ENCODE results near the gene LMOD3. TPM values are rescaled to one million over a fixed set of nuclear protein-coding genes. Genes with fewer than 3 reads are reported as not detected.

The LMOD3 gene
- polyA plus RNA-seq (2011; rRNA removed), result not detected in 2 replicates
- polyA plus RNA-seq (2012; cell fraction: cytosol; rRNA removed), result not detected in 2 replicates
- not detected in 2 replicates for polyA plus RNA-seq (2012; cell fraction: nucleus; rRNA removed)
- polyA plus RNA-seq (2017; fragmentation: RNase III; extraction: RNeasy Plus Mini Kit Qiagen cat#74134 plus additional on column Dnase treatment), result not detected in 3 replicates
- polyA minus RNA-seq (2011; rRNA and poly(A)+ RNA removed), result not detected in 2 replicates

- DNase-seq (ENCODE audit: low read depth in 1 of 2, low spot score in 1 of 2) (no peak), FAIRE-seq (no peak), ATAC-seq (no peak)
- no peak within 1 kb of the TSS for H3K4me3 ChIP-seq
- H3K9me3 ChIP-seq, result no peaks in the 10 kb centered on the region
- no peak within 1 kb of the TSS for H3K4me2 ChIP-seq
- WGBS (ENCODE audit: missing lambda C conversion rate), result 75% methylated on average over 3 of the region's 3 CpGs
- no peak within 1 kb of the TSS for H3K27ac ChIP-seq
- ChIA-PET POLR2A (interaction anchor here (0.5 kb wide), 1 partner anchor 15 kb away, joined by 4 read pairs; no protein-coding TSS in a partner anchor), CTCF (interaction anchor here (7.5 kb wide), 1 partner anchor 184 kb away, joined by 49 read pairs; no protein-coding TSS in a partner anchor)
- no peaks in the 10 kb centered on the region for H3K4me1 ChIP-seq
- TF ChIP-seq HMGXB4 (CRISPR knock-in tag; IDR thresholded peaks at IDR 0.05; ENCODE audit: borderline replicate concordance) (no peak), USF2 (IDR thresholded peaks at IDR 0.05) (no peak)
Observed at GRCh38 chr3:69122403-69122802, at the start of gene LMOD3. TSS of gene LMOD3 (minus strand) at chr3:69122595. CDS start at chr3:69122386, 209 bp downstream.

GRCh38 chr3:69172058-69172457 is 49.7 kb upstream of the LMOD3 start:
- Histone ChIP-seq H3K4me1 (no peaks in the 10 kb centered on the region), H3K4me3 (no peak overlapping the region), H3K27ac (no peak overlapping the region), H3K9me3 (no peaks in the 10 kb centered on the region), H3K4me2 (no peak overlapping the region)
- POLR2A ChIA-PET, result no interaction called here
- 88% methylated on average over 1 of the region's 1 CpG for WGBS (ENCODE audit: missing lambda C conversion rate)
- TF ChIP-seq ESRRA (IDR thresholded peaks at IDR 0.05; ENCODE audit: borderline replicate concordance, low read length), result no peak
- TF ChIP-seq HDAC2 (IDR thresholded peaks at IDR 0.05), result no peak
- TF ChIP-seq JUN (IDR thresholded peaks at IDR 0.05), result no peak
- TF ChIP-seq EHF (CRISPR knock-in tag; IDR thresholded peaks at IDR 0.05), result no peak
- TF ChIP-seq HOXB13 (CRISPR knock-in tag; IDR thresholded peaks at IDR 0.05; ENCODE audit: low read depth), result no peak
- TF ChIP-seq HMGXB4 (CRISPR knock-in tag; IDR thresholded peaks at IDR 0.05; ENCODE audit: borderline replicate concordance), result no peak
- no peak for TF ChIP-seq TFCP2L1 (CRISPR knock-in tag; IDR thresholded peaks at IDR 0.05)
- no peak for TF ChIP-seq HES2 (IDR thresholded peaks at IDR 0.05)
- no peak for TF ChIP-seq CEBPB (IDR thresholded peaks at IDR 0.05)
- no peak for TF ChIP-seq CTCF (IDR thresholded peaks at IDR 0.05)
- TF ChIP-seq FOXS1 (CRISPR knock-in tag; IDR thresholded peaks at IDR 0.05), result no peak
- no peak for TF ChIP-seq GATA3 (IDR thresholded peaks at IDR 0.05; ENCODE audit: borderline replicate concordance)
- no peak for TF ChIP-seq SMC3 (IDR thresholded peaks at IDR 0.05)
- TF ChIP-seq EP300 (IDR thresholded peaks at IDR 0.05), result no peak
- no peak for TF ChIP-seq REST (IDR thresholded peaks at IDR 0.05)
- TF ChIP-seq E2F6 (IDR thresholded peaks at IDR 0.05; ENCODE audit: borderline replicate concordance, low read depth), result no peak
- no peak for TF ChIP-seq RARB (CRISPR knock-in tag; IDR thresholded peaks at IDR 0.05)
- TF ChIP-seq FOSB (CRISPR knock-in tag; IDR thresholded peaks at IDR 0.05), result no peak
- DNase-seq (ENCODE audit: low read depth in 1 of 2, low spot score in 1 of 2) (no peak), ATAC-seq (no peak), FAIRE-seq (no peak)
- CTCF ChIA-PET, result interaction anchor here (0.6 to 4.5 kb wide), 3 partner anchors 10 to 65 kb away, joined by 3 to 32 read pairs (median 3); no protein-coding TSS in a partner anchor
